ENCODE data around the gene CRYZL1. TPM values are rescaled to one million over a fixed set of nuclear protein-coding genes. Genes with fewer than 3 reads are reported as not detected.

The CRYZL1 gene
- total and polyA plus RNA-seq, 2 of the 8 experiments (the other 6 are each of a cell fraction or from before 2014, with no cell fraction given), result 15.6 to 15.8 TPM

DNA sequence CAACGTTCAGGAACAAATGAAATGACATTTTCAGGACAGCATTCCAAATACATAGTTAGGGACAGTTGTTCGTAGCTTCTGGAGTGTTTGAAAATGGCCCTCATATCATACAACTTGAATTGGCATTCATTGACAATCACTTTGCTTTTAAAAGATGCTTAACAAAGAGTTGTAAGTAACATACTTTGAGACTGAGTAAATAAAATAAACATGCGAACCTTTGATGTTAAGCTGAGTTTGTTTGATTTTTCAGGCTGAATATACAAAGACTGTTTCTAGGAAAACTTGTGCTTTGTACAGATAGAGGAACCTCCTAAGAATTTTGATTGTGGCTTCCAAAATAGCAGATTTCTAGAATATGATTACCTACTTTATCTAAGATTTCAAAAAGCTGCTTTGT lies 46.1 kb upstream of the CRYZL1 start:
- H4K20me1 ChIP-seq (replicated peaks in 1 of 2; ENCODE audit: control insufficient read depth in 1 of 2, insufficient read depth in 2 of 2, low read length in 2 of 2), result peaks cover 10 to 13% of the 10 kb centered on the region in 2 experiments
- H3K27me3 ChIP-seq (replicated peaks in 1 of 4; ENCODE audit: control insufficient read depth in 3 of 4, extremely low read depth in 1 of 4, insufficient read depth in 3 of 4, low read length in 3 of 4), result no peaks in the 10 kb centered on the region

More for the DNA sequence above, 46.1 kb upstream of the CRYZL1 start:
- no peak overlapping the region for H3K4me2 ChIP-seq (ENCODE audit: insufficient read depth in 1 of 2, low read depth in 2 of 2, low read length in 2 of 2)
- no peak overlapping the region; a peak in 1 of 8 replicates for H3K4me3 ChIP-seq (ENCODE audit: extremely low read depth in 1 of 4, insufficient read depth in 2 of 4, low read depth in 3 of 4, low read length in 4 of 4)
- no peaks in the 10 kb centered on the region for H3K23me2 ChIP-seq (ENCODE audit: low read depth, low read length)
- no peak overlapping the region for H2BK12ac ChIP-seq (ENCODE audit: low read depth, low read length)
- no peak overlapping the region for H2BK15ac ChIP-seq (ENCODE audit: low read length)
- DNase-seq (ENCODE audit: low read depth in 1 of 2, low spot score in 2 of 2) (no peak), FAIRE-seq (no peak)
- no peak overlapping the region for H3K56ac ChIP-seq (replicated peaks; ENCODE audit: insufficient read length, low read depth, low read length)
- H3K9me3 ChIP-seq (ENCODE audit: insufficient read depth in 2 of 2, low read depth in 1 of 2, low read length in 1 of 2), result no peaks in the 10 kb centered on the region
- peaks cover 17 to 80% of the 10 kb centered on the region in 2 experiments for H3K79me2 ChIP-seq (ENCODE audit: control insufficient read depth in 1 of 2, insufficient read depth in 2 of 2, low read length in 2 of 2)
- CTCF ChIA-PET (ENCODE audit: partially characterized antibody), result no interaction called here
- POLR2A ChIA-PET (ENCODE audit: partially characterized antibody), result no interaction called here
- WGBS, 2 experiments (ENCODE audit: extremely low coverage in 1 of 2, insufficient coverage in 1 of 2, insufficient read length in 1 of 2, insufficient replicate concordance in 2 of 2, low coverage in 1 of 2, low lambda C conversion rate in 2 of 2, missing lambda C conversion rate in 1 of 2), result 84% methylated on average over 3 of the region's 3 CpGs; no CpG with 5 or more reads in 1 of the 2 experiments
- no peaks in the 10 kb centered on the region for H3K36me3 ChIP-seq (ENCODE audit: control insufficient read depth in 2 of 4, insufficient read depth in 4 of 4, low read length in 3 of 4)
- H3K4me1 ChIP-seq (replicated peaks in 1 of 4; ENCODE audit: control insufficient read depth in 3 of 4, insufficient read depth in 4 of 4, low read length in 3 of 4), result peaks cover 0 to 52% (median 31%) of the 10 kb centered on the region in 4 experiments; a peak in 6 of 7 replicates
- no peak overlapping the region for H2AFZ ChIP-seq (ENCODE audit: low read length)
- TF ChIP-seq CBX8 (IDR thresholded peaks at IDR 0.05; ENCODE audit: borderline replicate concordance, low read depth, low read length) (no peak), TBP (IDR thresholded peaks at IDR 0.05; ENCODE audit: low read depth, low read length) (no peak), KDM1A (IDR thresholded peaks at IDR 0.05; ENCODE audit: borderline replicate concordance, low read length) (no peak)
- H3K79me1 ChIP-seq (ENCODE audit: low read depth, low read length), result no peaks in the 10 kb centered on the region; the same call in none of the 2 replicates
- H2BK120ac ChIP-seq (replicated peaks; ENCODE audit: low read depth, low read length), result no peak overlapping the region
- no peak overlapping the region for H2AK5ac ChIP-seq (ENCODE audit: low read depth, low read length)
- H2BK5ac ChIP-seq (ENCODE audit: low read depth, low read length), result no peak overlapping the region
- H3K27ac ChIP-seq (ENCODE audit: low read depth, low read length), result no peak overlapping the region
- H4K8ac ChIP-seq (ENCODE audit: extremely low read depth, insufficient read depth, low read length), result no peak overlapping the region
- no peak overlapping the region for H3K23ac ChIP-seq (ENCODE audit: insufficient read length)
- H3K18ac ChIP-seq (ENCODE audit: extremely low read depth, low read length), result no peak overlapping the region
- no peak overlapping the region for H3K14ac ChIP-seq (ENCODE audit: insufficient read length)
- no peak overlapping the region for H2BK20ac ChIP-seq (ENCODE audit: low read length)
- no peak overlapping the region for H3K9ac ChIP-seq (replicated peaks in 1 of 4; ENCODE audit: extremely low read depth in 1 of 4, low read depth in 3 of 4, low read length in 3 of 4)
- no peak overlapping the region for H4K5ac ChIP-seq (ENCODE audit: insufficient read length, low read depth, low read length)
- no peak overlapping the region for H4K91ac ChIP-seq (replicated peaks; ENCODE audit: insufficient read length, low read length)
- H3K4ac ChIP-seq (replicated peaks; ENCODE audit: insufficient read length, low read depth, low read length), result no peak overlapping the region

Data from H1 (cell line).